Hepatocyte (in vitro differentiated cells): Measurements from ENCODE around the gene VENTX. TPM values are rescaled to one million over a fixed set of nuclear protein-coding genes. Genes with fewer than 3 reads are reported as not detected.

Experiments
- DNase-seq: peaks from one replicate; pipeline ENCODE4 v3.0.0-alpha.2; 2016; ENCODE audit warnings: low spot score
- H2AFZ ChIP-seq: fragments of 200-600 bp; sonication (generic); 2 replicates; pipeline ENCODE4 v1.6.0; 2016; ENCODE audit warnings: antibody characterized with exemption, mild to moderate bottlenecking
- H3K27ac ChIP-seq: fragments of 200-600 bp; sonication (generic); 2 replicates; pipeline ENCODE4 v1.5.1; 2016; ENCODE audit warnings: mild to moderate bottlenecking
- H3K27me3 ChIP-seq: fragments of 200-600 bp; sonication (generic); 2 replicates; pipeline ENCODE4 v1.6.1; 2016
- H3K36me3 ChIP-seq: fragments of 200-600 bp; sonication (generic); replicated peaks from 2 replicates; pipeline ENCODE4 v1.5.1; 2016; ENCODE audit warnings: low read depth; ENCODE audit not compliant: insufficient read depth
- H3K4me1 ChIP-seq: fragments of 200-600 bp; sonication (generic); 2 replicates; pipeline ENCODE4 v1.5.1; 2016; ENCODE audit warnings: mild to moderate bottlenecking, moderate library complexity; ENCODE audit not compliant: insufficient read depth
- H3K4me2 ChIP-seq: fragments of 200-600 bp; sonication (generic); 2 replicates; pipeline ENCODE4 v1.6.0; 2016
- H3K4me3 ChIP-seq: fragments of 200-600 bp; sonication (generic); 2 replicates; pipeline ENCODE4 v1.5.1; 2016; ENCODE audit warnings: mild to moderate bottlenecking
- H3K79me2 ChIP-seq: fragments of 200-600 bp; sonication (generic); 2 replicates; pipeline ENCODE4 v1.6.0; 2017; ENCODE audit warnings: mild to moderate bottlenecking
- H3K9me2 ChIP-seq: fragments of 200-600 bp; sonication (generic); replicated peaks from 2 replicates; pipeline ENCODE4 v1.6.0; 2017; ENCODE audit warnings: mild to moderate bottlenecking; ENCODE audit not compliant: insufficient read depth
- H3K9me3 ChIP-seq: fragments of 200-600 bp; sonication (generic); 2 replicates; pipeline ENCODE4 v1.5.1; 2016; ENCODE audit warnings: low read depth, mild to moderate bottlenecking
- H4K20me1 ChIP-seq: fragments of 200-600 bp; sonication (generic); 2 replicates; pipeline ENCODE4 v1.6.0; 2016; ENCODE audit warnings: mild to moderate bottlenecking; ENCODE audit not compliant: insufficient read depth, poor library complexity, severe bottlenecking
- CTCF ChIP-seq: fragments of 200-600 bp; sonication (generic); IDR thresholded peaks from 2 replicates; pipeline ENCODE4 v1.5.1; 2016; ENCODE audit warnings: antibody characterized with exemption, mild to moderate bottlenecking; ENCODE audit not compliant: poor library complexity
- EZH2 ChIP-seq: fragments of 200-600 bp; sonication (generic); IDR thresholded peaks from 2 replicates; pipeline ENCODE4 v1.6.1; 2016; ENCODE audit warnings: antibody characterized with exemption, mild to moderate bottlenecking, borderline replicate concordance
- EZH2phosphoT487 ChIP-seq: fragments of 200-600 bp; sonication (generic); IDR thresholded peaks from one replicate; pipeline ENCODE4 v1.6.1; 2018; ENCODE audit warnings: antibody characterized with exemption, mild to moderate bottlenecking, low read depth, moderate library complexity; ENCODE audit not compliant: unreplicated experiment, severe bottlenecking
- WGBS: methylation state at CpG from one replicate; pipeline ENCODE4 v1.1.6; 2016; ENCODE audit warnings: low lambda C conversion rate; ENCODE audit errors: missing lambda C conversion rate; 5-methylcytosine and 5-hydroxymethylcytosine counted together
- polyA plus RNA-seq: library from polyadenylated mRNA; unstranded; fragments of >200 nt; fragmentation: Nextera tagmentation; extraction: Ambion mirVana; gene quantifications from 2 replicates; pipeline ENCODE4 v1.2.1, GENCODE V29; 2016
- total RNA-seq: library from RNA; depleted of rRNA; stranded (reverse); fragments of >200 nt; gene quantifications from 2 replicates; pipeline ENCODE4 v1.2.3, GENCODE V29; 2014

The VENTX gene
- total and polyA plus RNA-seq, 2 experiments from 2014 or later = not detected

GRCh38 chr10:133199488-133199885 is 38.2 kb upstream of the VENTX start:
- Histone ChIP-seq H3K4me1 (no peaks in the 10 kb centered on the region), H4K20me1 (no peaks in the 10 kb centered on the region), H3K27ac (no peak overlapping the region), H3K79me2 (no peaks in the 10 kb centered on the region), H3K4me3 (no peak overlapping the region), H2AFZ (no peak overlapping the region), H3K4me2 (no peak overlapping the region), H3K9me3 (no peaks in the 10 kb centered on the region), H3K27me3 (no peaks in the 10 kb centered on the region), H3K36me3 (no peaks in the 10 kb centered on the region), H3K9me2 (no peaks in the 10 kb centered on the region)
- TF ChIP-seq CTCF (no peak), EZH2 (no peak), EZH2phosphoT487 (no peak)
- DNase-seq = no peak
- 94% methylated on average over 12 of the region's 13 CpGs for WGBS

DNA sequence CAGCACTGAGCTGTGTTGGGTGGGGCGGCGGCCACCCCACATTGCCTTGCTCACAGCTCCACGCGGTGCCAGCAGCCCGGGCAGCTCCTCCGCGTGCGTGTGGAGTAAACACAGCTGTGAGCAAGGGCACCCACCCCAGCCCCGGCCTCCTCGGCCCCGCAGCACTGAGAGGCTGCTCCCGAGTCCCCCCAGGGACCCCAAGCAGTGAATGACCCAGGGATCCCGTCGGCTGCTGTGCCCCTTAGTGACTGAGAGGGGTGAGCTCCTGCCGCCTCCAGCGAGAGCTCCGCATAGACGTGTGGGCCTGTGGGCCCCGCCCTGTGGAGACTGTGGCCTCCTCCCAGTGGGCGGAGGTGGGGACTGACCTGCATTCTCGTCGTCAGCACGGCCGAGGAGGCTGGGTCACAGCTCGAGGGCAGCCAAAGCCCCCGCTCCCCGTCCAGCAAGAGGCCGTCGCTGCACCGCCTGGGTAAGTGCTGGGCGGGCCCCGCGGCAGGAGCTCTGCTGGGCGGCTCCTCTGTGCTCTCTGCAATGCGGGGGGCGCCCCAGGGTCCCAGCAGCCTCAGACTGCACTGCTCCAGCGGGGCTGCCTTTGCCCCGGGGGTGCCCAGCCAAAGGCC is 37.6 kb upstream of the VENTX start:
- Histone ChIP-seq H3K4me2 (no peak overlapping the region), H3K9me2 (no peaks in the 10 kb centered on the region), H4K20me1 (no peaks in the 10 kb centered on the region), H3K27me3 (no peaks in the 10 kb centered on the region), H3K4me1 (no peaks in the 10 kb centered on the region), H3K36me3 (no peaks in the 10 kb centered on the region), H3K79me2 (no peaks in the 10 kb centered on the region), H3K4me3 (no peak overlapping the region), H3K27ac (no peak overlapping the region), H3K9me3 (no peaks in the 10 kb centered on the region), H2AFZ (no peak overlapping the region)
- no peak for TF ChIP-seq CTCF
- TF ChIP-seq EZH2phosphoT487 = no peak
- no peak for TF ChIP-seq EZH2
- WGBS = 82% methylated on average over 36 of the region's 38 CpGs
- DNase-seq = no peak

DNA sequence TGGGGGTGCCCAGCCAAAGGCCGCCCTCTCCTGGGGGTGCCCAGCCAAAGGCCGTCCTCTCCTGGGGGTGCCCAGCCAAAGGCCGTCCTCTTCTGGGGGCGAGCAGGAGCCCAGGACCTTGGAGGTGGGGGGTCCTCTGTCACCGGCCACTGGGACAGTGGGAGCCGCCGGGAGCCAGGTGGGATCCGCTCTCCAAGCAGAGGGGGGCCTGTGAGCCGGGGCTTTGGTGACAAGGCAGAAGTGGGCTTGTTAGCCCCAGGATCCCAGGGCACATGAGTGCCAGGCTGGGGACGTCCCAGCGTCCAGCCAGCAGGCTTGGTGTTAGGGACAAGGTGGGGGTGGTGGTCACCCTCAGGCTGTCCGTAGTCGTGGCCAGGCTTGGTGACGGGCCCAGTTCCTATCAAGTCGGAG is 37.0 kb upstream of the VENTX start:
- DNase-seq = no peak

More for the DNA sequence above, 37.0 kb upstream of the VENTX start:
- Histone ChIP-seq H3K4me1 (no peaks in the 10 kb centered on the region), H3K4me2 (no peak overlapping the region), H3K36me3 (no peaks in the 10 kb centered on the region), H3K27me3 (no peaks in the 10 kb centered on the region), H3K4me3 (no peak overlapping the region), H3K9me2 (no peaks in the 10 kb centered on the region), H4K20me1 (no peaks in the 10 kb centered on the region), H3K79me2 (no peaks in the 10 kb centered on the region), H2AFZ (no peak overlapping the region), H3K9me3 (no peaks in the 10 kb centered on the region), H3K27ac (no peak overlapping the region)
- WGBS = 94% methylated on average over 11 of the region's 15 CpGs
- TF ChIP-seq EZH2 (no peak), CTCF (no peak), EZH2phosphoT487 (no peak)
